Panc1 (cell line): Measurements from ENCODE around the gene ZNF282. TPM values are rescaled to one million over a fixed set of nuclear protein-coding genes. Genes with fewer than 3 reads are reported as not detected.

Experiments used
- ATAC-seq: fragments of 200-7000 bp; cut with Tn5 transposase; 2 replicates; pipeline ENCODE4 v1.9.1; 2020; ENCODE audit warnings: mild to moderate bottlenecking, moderate library complexity
- BruUV-seq: library from RNA; stranded (reverse); fragments of 400-500 nt; replicated peaks from 2 replicates; lab custom pipeline; 2021; lab: Mats Ljungman, UMichigan
- CTCF ChIA-PET: fragments of 300-600 bp; sonication (Branson Sonifier 250); formaldehyde crosslinking; loops from one replicate; lab custom pipeline; 2022; ENCODE audit warnings: antibody characterized with exemption; lab: Charles Lee
- POLR2A ChIA-PET: fragments of 300-600 bp; sonication (Branson Sonifier 250); formaldehyde crosslinking; loops from one replicate; lab custom pipeline; 2022; ENCODE audit warnings: antibody characterized with exemption; lab: Charles Lee
- DNase-seq: peaks from one replicate; pipeline ENCODE4 v3.0.0-alpha.2; 2010; ENCODE audit warnings: low read depth, low spot score
- H3K27ac ChIP-seq: 2 replicates; pipeline ENCODE4 v1.5.1; 2011; ENCODE audit warnings: mild to moderate bottlenecking, low read length, inconsistent platforms
- H3K27me3 ChIP-seq: fragments of 200-500 bp; sonication (Bioruptor generic); 2 replicates; pipeline ENCODE4 v1.6.0; 2014; ENCODE audit warnings: low read length, inconsistent platforms; ENCODE audit not compliant: control insufficient read depth, insufficient read depth
- H3K36me3 ChIP-seq: fragments of 200-500 bp; sonication (Bioruptor generic); 2 replicates; pipeline ENCODE4 v1.5.1; 2014; ENCODE audit warnings: inconsistent platforms, mild to moderate bottlenecking, low read length, moderate library complexity; ENCODE audit not compliant: control insufficient read depth, insufficient read depth
- H3K4me1 ChIP-seq: 2 replicates; pipeline ENCODE4 v1.5.1; 2011; ENCODE audit warnings: inconsistent platforms, mild to moderate bottlenecking, low read length, moderate library complexity; ENCODE audit not compliant: control insufficient read depth, insufficient read depth
- H3K4me3 ChIP-seq, 2 experiments: 2 replicates each; pipeline ENCODE4 v1.5.1; 2011 to 2012; ENCODE audit warnings: low read depth in 2 of 2, low read length in 2 of 2, mild to moderate bottlenecking in 2 of 2, inconsistent platforms in 1 of 2, moderate library complexity in 1 of 2
- H3K9me3 ChIP-seq: fragments of 200-500 bp; sonication (Bioruptor generic); 2 replicates; pipeline ENCODE4 v1.5.1; 2014; ENCODE audit warnings: low read depth, mild to moderate bottlenecking, inconsistent platforms, low read length, moderate library complexity; ENCODE audit not compliant: control insufficient read depth, insufficient read depth
- POLR2AphosphoS5 ChIP-seq: IDR thresholded peaks from 2 replicates; pipeline ENCODE4 v1.6.1; 2012; ENCODE audit warnings: mild to moderate bottlenecking, low read depth, low read length, moderate library complexity
- REST ChIP-seq, 2 experiments: IDR thresholded peaks; 2 replicates each; pipeline ENCODE4 v1.6.1; 2011 to 2012; ENCODE audit warnings: low read depth in 2 of 2, control low read depth in 1 of 2, low read length in 1 of 2, mild to moderate bottlenecking in 1 of 2, moderate library complexity in 1 of 2; ENCODE audit not compliant: insufficient read depth in 1 of 2
- SIN3A ChIP-seq: IDR thresholded peaks from 2 replicates; pipeline ENCODE4 v1.6.1; 2012; ENCODE audit warnings: low read depth, mild to moderate bottlenecking, low read length, moderate library complexity, borderline replicate concordance; ENCODE audit not compliant: insufficient read depth
- TCF7L2 ChIP-seq: IDR thresholded peaks from 2 replicates; pipeline ENCODE4 v1.6.1; 2011; ENCODE audit warnings: mild to moderate bottlenecking, low read depth, low read length, inconsistent platforms
- in situ Hi-C: cut with HindIII; loops from 2 replicates; pipeline ENCODE4 v1.10.0; 2016; ENCODE audit warnings: low sequenced_read_pairs, low pct_unique_long_range_greater_than_20kb
- intact Hi-C: fragments of 100-400 bp; cut with micrococcal nuclease; formaldehyde crosslinking; loops from one replicate; pipeline ENCODE4 v1.10.0; 2022; ENCODE audit not compliant: unreplicated experiment
- total RNA-seq: library from RNA; stranded (reverse); gene quantifications from one replicate; pipeline ENCODE4 v1.2.1, GENCODE V29; 2021; ENCODE audit not compliant: unreplicated experiment
- TF ChIP-seq, protein P1 (sequence below): fragments of 450-650 bp; IDR thresholded peaks from 2 replicates; pipeline ENCODE4 v1.5.1; 2017; ENCODE audit warnings: mild to moderate bottlenecking

ZNF282 gene
- total RNA-seq, 1 experiment from 2014 or later, result 31.6 TPM

- no peaks in the 10 kb centered on the region for H3K9me3 ChIP-seq
- CTCF ChIA-PET, result no interaction called here
- BruUV-seq, result no TSS peak
- H3K27me3 ChIP-seq, result no peaks in the 10 kb centered on the region
- no peak for TF ChIP-seq TCF7L2
- TF ChIP-seq, protein P1, sequence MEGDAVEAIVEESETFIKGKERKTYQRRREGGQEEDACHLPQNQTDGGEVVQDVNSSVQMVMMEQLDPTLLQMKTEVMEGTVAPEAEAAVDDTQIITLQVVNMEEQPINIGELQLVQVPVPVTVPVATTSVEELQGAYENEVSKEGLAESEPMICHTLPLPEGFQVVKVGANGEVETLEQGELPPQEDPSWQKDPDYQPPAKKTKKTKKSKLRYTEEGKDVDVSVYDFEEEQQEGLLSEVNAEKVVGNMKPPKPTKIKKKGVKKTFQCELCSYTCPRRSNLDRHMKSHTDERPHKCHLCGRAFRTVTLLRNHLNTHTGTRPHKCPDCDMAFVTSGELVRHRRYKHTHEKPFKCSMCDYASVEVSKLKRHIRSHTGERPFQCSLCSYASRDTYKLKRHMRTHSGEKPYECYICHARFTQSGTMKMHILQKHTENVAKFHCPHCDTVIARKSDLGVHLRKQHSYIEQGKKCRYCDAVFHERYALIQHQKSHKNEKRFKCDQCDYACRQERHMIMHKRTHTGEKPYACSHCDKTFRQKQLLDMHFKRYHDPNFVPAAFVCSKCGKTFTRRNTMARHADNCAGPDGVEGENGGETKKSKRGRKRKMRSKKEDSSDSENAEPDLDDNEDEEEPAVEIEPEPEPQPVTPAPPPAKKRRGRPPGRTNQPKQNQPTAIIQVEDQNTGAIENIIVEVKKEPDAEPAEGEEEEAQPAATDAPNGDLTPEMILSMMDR, result no peak
- no peak for TF ChIP-seq POLR2AphosphoS5
- TF ChIP-seq SIN3A, result no peak
- TF ChIP-seq REST (IDR thresholded peaks at IDR 0.05; ENCODE audit: insufficient read depth in 1 of 2, low read depth in 2 of 2, low read length in 1 of 2), result no peak
- no peak overlapping the region for H3K27ac ChIP-seq
- in situ Hi-C loops, result no loop called here
- POLR2A ChIA-PET, result interaction anchor here (0.7 kb wide), 2 partner anchors 86 to 215 kb away, joined by 3 to 4 read pairs; no protein-coding TSS in a partner anchor
- ATAC-seq (no peak), DNase-seq (no peak)
- no peaks in the 10 kb centered on the region for H3K4me1 ChIP-seq
- H3K36me3 ChIP-seq, result no peaks in the 10 kb centered on the region
- intact Hi-C loops, result no loop called here
- H3K4me3 ChIP-seq, result no peak overlapping the region
Measured at GRCh38 chr7:149224352-149224751, 29.0 kb downstream of the ZNF282 start.

DNA sequence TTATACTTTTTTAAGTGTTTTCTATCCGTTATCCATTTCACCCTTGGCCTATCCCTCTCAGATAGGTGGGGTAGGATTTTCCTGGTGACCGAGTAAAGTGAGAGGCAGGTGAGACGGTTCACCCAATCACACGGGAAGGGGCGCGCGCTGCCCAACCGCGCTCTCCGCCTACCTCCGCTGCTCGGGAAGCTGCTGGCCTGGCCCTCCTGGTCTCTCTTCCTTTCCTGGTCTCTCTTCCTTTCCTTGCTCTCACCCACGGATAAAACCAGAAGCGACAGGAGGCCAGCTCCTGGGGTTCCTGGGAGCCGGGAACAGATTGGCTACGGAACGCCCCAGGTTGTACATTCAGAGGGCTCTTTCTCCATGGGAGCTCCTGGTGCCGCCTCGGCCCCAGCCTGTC lies 29.8 kb downstream of the ZNF282 start:
- ATAC-seq (no peak), DNase-seq (no peak)
- POLR2A ChIA-PET, result no interaction called here
- in situ Hi-C loops, result no loop called here
- no peak overlapping the region for H3K4me3 ChIP-seq
- intact Hi-C loops, result no loop called here
- no peaks in the 10 kb centered on the region for H3K4me1 ChIP-seq
- H3K27ac ChIP-seq, result no peak overlapping the region
- H3K27me3 ChIP-seq, result no peaks in the 10 kb centered on the region
- no peaks in the 10 kb centered on the region for H3K36me3 ChIP-seq
- no peaks in the 10 kb centered on the region for H3K9me3 ChIP-seq
- no TSS peak for BruUV-seq
- TF ChIP-seq REST (IDR thresholded peaks at IDR 0.05; ENCODE audit: insufficient read depth in 1 of 2, low read depth in 2 of 2, low read length in 1 of 2) (no peak), POLR2AphosphoS5 (no peak), SIN3A (no peak), TCF7L2 (no peak)
- TF ChIP-seq, protein P1, result no peak
- CTCF ChIA-PET, result no interaction called here
